GM18526 (cell line): Measurements from ENCODE around the gene FGF14.

Experiments used
- POLR2A ChIP-seq: IDR thresholded peaks from 3 replicates; pipeline ENCODE4 v1.6.1; 2011; ENCODE audit not compliant: insufficient read length; ENCODE audit errors: extremely low read depth

The FGF14 gene

GRCh38 chr13:101942535-101943157, 459.2 kb downstream of the FGF14 start:
- TF ChIP-seq POLR2A = no peak

- no peak for TF ChIP-seq POLR2A
Observed at GRCh38 chr13:101942038-101942437, 459.8 kb downstream of the FGF14 start.

GRCh38 chr13:101941095-101941783, 460.6 kb downstream of the FGF14 start:
- TF ChIP-seq POLR2A = no peak

- TF ChIP-seq POLR2A = no peak
Observed at GRCh38 chr13:101939370-101939769, 462.5 kb downstream of the FGF14 start.

GRCh38 chr13:101935828-101936227, 466.0 kb downstream of the FGF14 start:
- no peak for TF ChIP-seq POLR2A

- TF ChIP-seq POLR2A = no peak
Observed at GRCh38 chr13:101931186-101931585, 470.7 kb downstream of the FGF14 start.

GRCh38 chr13:101930331-101930730, 471.5 kb downstream of the FGF14 start:
- no peak for TF ChIP-seq POLR2A

- TF ChIP-seq POLR2A = no peak
Observed at GRCh38 chr13:101925731-101926130, 476.1 kb downstream of the FGF14 start.

- no peak for TF ChIP-seq POLR2A
Observed at GRCh38 chr13:101919541-101920181, 482.2 kb downstream of the FGF14 start.

GRCh38 chr13:101917833-101918661, 483.8 kb downstream of the FGF14 start:
- no peak for TF ChIP-seq POLR2A

- TF ChIP-seq POLR2A = no peak
Observed at GRCh38 chr13:101917475-101917810, 484.4 kb downstream of the FGF14 start.

- no peak for TF ChIP-seq POLR2A
Observed at GRCh38 chr13:101916775-101917474, 484.9 kb downstream of the FGF14 start.

GRCh38 chr13:101916108-101916774, 485.6 kb downstream of the FGF14 start:
- no peak for TF ChIP-seq POLR2A

- TF ChIP-seq POLR2A = no peak
Observed at GRCh38 chr13:101915755-101916107, 486.1 kb downstream of the FGF14 start.

GRCh38 chr13:101915331-101915730, 486.5 kb downstream of the FGF14 start:
- TF ChIP-seq POLR2A = no peak

- TF ChIP-seq POLR2A = no peak
Observed at GRCh38 chr13:101911752-101912151, 490.1 kb downstream of the FGF14 start.
